Activated CD4-positive, alpha-beta T cell treated with anti-CD3 and anti-CD28 coated beads for 36 hours (primary cell): Measurements from ENCODE around the gene SLC9A9. TPM values are rescaled to one million over a fixed set of nuclear protein-coding genes. Genes with fewer than 3 reads are reported as not detected.

Experiments
- ATAC-seq: fragments of 200-7000 bp; cut with Tn5 transposase; one replicate; pipeline ENCODE4 v1.10.0; 2021; ENCODE audit warnings: mild to moderate bottlenecking, moderate library complexity
- CTCF ChIA-PET: fragments of 350-600 bp; sonication (Branson Sonifier 250); formaldehyde crosslinking; loops from one replicate; lab custom pipeline; 2021; ENCODE audit warnings: antibody characterized with exemption; lab: Charles Lee
- POLR2A ChIA-PET: fragments of 350-600 bp; sonication (Branson Sonifier 250); formaldehyde crosslinking; loops from one replicate; lab custom pipeline; 2021; ENCODE audit warnings: antibody characterized with exemption, inconsistent platforms; lab: Charles Lee
- DNase-seq: peaks from one replicate; pipeline ENCODE4 v3.0.0-alpha.2; 2020
- H3K27ac Mint-ChIP-seq: one replicate; pipeline ENCODE4 v1.8.0; 2021; ENCODE audit warnings: mixed read lengths
- H3K27me3 Mint-ChIP-seq: one replicate; pipeline ENCODE4 v1.8.0; 2021; ENCODE audit warnings: mixed read lengths
- H3K36me3 Mint-ChIP-seq: one replicate; pipeline ENCODE4 v1.8.0; 2021; ENCODE audit warnings: low read depth, mixed read lengths
- H3K4me1 Mint-ChIP-seq: one replicate; pipeline ENCODE4 v1.8.0; 2021; ENCODE audit warnings: mixed read lengths
- H3K4me3 Mint-ChIP-seq: one replicate; pipeline ENCODE4 v1.8.0; 2021; ENCODE audit warnings: mild to moderate bottlenecking, moderate library complexity, mixed read lengths
- H3K9me3 Mint-ChIP-seq: one replicate; pipeline ENCODE4 v1.8.0; 2021; ENCODE audit warnings: low read depth, mixed read lengths
- intact Hi-C, 2 experiments: fragments of 100-400 bp; cut with DNase I in 1 of 2; cut with micrococcal nuclease in 1 of 2; formaldehyde crosslinking; loops; one replicate each; pipeline versions ENCODE4 v1.14.2 to v1.15.1; 2022 to 2024; cut with DNase I, micrococcal nuclease
- total RNA-seq, 2 experiments: library from RNA; stranded (reverse); gene quantifications; one replicate each; pipeline ENCODE4 v1.2.3, GENCODE V29; 2021

SLC9A9 gene
- total RNA-seq, 2 experiments from 2014 or later = 1.4 to 1.6 TPM

DNA sequence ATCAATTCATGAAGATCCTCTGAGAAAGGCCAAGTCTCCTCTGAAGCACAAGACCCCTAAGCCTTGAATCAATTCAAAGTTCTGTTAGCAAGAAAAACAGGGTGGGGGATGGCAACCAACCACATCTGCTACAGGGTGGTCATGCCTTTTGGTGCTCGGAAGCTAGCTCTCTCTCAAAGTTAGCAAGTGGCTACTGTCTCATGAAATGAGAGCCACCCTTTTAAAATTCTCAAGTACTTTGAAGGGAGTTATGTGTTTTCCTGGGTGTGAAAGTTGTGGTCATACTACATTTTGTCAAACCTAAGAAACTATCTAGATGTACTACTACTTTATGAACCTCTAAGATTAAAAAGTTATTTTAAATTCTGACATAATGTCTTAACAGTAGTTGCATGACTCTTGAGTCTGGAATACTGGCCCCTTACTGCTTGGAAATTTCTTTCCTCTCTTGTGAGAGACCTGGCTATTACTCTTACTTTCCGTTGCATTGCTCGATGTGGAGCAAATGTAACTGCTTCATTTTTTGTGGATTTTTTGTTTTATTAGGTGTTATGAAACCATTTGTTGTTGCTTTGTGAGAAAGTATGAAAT is 612.6 kb downstream of the SLC9A9 start:
- Mint-ChIP-seq H3K4me1 (peaks cover 6% of the 10 kb centered on the region), H3K4me3 (no peak overlapping the region), H3K9me3 (peaks cover 3% of the 10 kb centered on the region), H3K36me3 (no peaks in the 10 kb centered on the region), H3K27ac (no peak overlapping the region), H3K27me3 (no peaks in the 10 kb centered on the region)
- DNase-seq (no peak), ATAC-seq (no peak)
- intact Hi-C loops = no loop called here
- CTCF ChIA-PET = interaction anchor here (1.1 kb wide), 1 partner anchor 197 kb away, joined by 3 read pairs; no protein-coding TSS in a partner anchor
- POLR2A ChIA-PET = no interaction called here

DNA sequence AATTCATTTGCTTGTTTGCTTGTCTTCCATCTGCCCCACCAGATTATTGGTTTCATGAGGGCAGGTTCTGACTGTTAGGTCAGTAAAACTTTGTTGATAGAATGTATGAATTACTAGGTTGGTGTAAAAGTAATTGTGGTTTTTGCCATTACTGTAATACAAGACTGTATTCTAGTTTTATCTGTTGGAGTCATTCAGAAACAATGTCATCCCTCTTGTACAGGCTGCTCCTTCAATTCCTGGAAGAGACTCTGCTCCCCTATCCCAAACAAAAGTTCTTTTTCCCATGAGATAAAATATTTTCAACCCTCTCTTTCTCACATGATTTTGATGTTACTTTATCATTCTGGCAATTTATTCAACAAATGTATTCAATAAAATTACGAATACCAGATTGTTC is 613.7 kb downstream of the SLC9A9 start:
- CTCF ChIA-PET = no interaction called here
- DNase-seq (no peak), ATAC-seq (no peak)
- Mint-ChIP-seq H3K4me3 (no peak overlapping the region), H3K36me3 (no peaks in the 10 kb centered on the region), H3K27ac (no peak overlapping the region), H3K27me3 (no peaks in the 10 kb centered on the region), H3K9me3 (peaks cover 3% of the 10 kb centered on the region), H3K4me1 (peaks cover 3% of the 10 kb centered on the region)
- intact Hi-C loops = no loop called here
- POLR2A ChIA-PET = no interaction called here

DNA sequence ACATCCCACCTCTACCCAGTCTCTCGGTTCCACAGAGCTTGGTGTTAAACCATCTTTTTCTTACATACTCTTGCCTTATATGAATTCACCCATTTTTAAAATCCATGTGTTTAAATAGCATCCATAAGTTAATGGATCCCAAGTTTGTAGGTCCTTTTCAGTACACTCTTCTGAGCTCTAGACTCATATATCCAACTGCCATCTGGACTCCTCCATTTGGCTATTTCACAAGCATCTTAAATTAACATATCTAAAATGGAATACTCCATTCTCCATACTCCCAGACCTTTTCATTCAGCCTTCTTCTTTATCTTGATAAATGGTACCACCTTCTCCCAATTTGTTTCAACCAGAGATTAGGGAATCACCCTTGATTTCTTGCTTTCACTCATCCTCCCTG is 615.3 kb downstream of the SLC9A9 start:
- CTCF ChIA-PET = interaction anchor here (0.6 kb wide), 1 partner anchor 85 kb away, joined by 3 read pairs; no protein-coding TSS in a partner anchor
- ATAC-seq = no peak
- H3K36me3 Mint-ChIP-seq = no peaks in the 10 kb centered on the region
- intact Hi-C loops = no loop called here
- H3K27ac Mint-ChIP-seq = no peak overlapping the region
- no peak overlapping the region for H3K4me3 Mint-ChIP-seq
- no peak for DNase-seq
- peaks cover 3% of the 10 kb centered on the region for H3K9me3 Mint-ChIP-seq
- no peaks in the 10 kb centered on the region for H3K27me3 Mint-ChIP-seq
- POLR2A ChIA-PET = no interaction called here
- peaks cover 3% of the 10 kb centered on the region for H3K4me1 Mint-ChIP-seq

DNA sequence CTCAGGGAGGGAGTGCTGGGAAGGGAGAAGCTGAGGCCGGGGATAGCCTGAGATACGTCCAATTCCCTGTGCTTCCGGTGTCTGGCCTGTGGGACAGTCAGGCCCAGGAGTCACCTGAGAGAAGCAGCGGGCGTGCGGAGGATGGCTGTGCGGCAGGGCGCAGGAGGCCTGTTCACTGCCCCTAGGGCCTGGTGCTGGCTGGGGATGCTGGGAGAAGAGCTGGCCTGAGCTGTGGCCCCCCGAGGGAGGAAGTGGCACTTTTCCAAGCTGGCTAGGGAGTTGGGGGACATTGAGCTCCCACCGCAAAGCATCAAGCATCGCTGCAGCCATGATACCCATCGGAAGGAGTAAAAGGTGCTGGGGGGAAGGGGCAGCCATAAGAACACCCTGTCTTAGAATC is 619.9 kb downstream of the SLC9A9 start:
- intact Hi-C loops = no loop called here
- Mint-ChIP-seq H3K4me1 (no peaks in the 10 kb centered on the region), H3K36me3 (no peaks in the 10 kb centered on the region), H3K27me3 (no peaks in the 10 kb centered on the region), H3K4me3 (no peak overlapping the region), H3K27ac (no peak overlapping the region), H3K9me3 (no peaks in the 10 kb centered on the region)
- DNase-seq = no peak
- CTCF ChIA-PET = no interaction called here
- ATAC-seq = no peak
- POLR2A ChIA-PET = no interaction called here

DNA sequence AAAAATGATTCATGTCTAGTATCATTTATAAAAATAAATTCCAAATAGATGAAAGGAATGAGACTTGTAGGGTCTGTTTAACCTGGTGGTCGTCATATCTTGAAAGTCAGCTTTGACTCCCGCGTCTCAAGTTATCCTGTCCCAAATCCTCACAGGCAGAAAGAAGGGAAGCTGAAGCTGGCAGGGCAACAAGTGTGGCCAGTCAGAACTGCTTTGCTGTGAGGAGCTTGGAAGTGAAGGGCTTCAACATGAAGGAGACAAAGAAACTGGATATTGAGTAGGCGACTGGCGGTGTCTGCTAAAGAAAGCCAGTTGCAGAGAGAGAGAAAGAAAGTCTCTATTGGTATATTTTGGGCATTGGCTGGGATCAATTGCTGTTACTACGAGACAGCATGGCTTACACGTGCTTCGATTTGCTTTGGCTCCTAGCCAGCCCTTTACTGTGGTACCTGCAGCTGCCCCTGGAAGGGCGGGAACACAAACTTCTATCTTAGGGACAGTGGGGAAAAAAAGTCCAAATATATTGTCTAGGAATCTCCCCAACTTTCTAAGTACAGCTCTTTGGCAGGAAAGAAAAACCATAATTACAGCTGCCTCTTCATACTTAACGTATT is 621.5 kb downstream of the SLC9A9 start:
- Mint-ChIP-seq H3K4me1 (no peaks in the 10 kb centered on the region), H3K27me3 (no peaks in the 10 kb centered on the region), H3K9me3 (no peaks in the 10 kb centered on the region), H3K4me3 (no peak overlapping the region), H3K36me3 (no peaks in the 10 kb centered on the region), H3K27ac (no peak overlapping the region)
- DNase-seq (no peak), ATAC-seq (no peak)
- intact Hi-C loops = no loop called here
- POLR2A ChIA-PET = no interaction called here
- CTCF ChIA-PET = interaction anchor here (1.0 kb wide), 1 partner anchor 106 kb away, joined by 3 read pairs; no protein-coding TSS in a partner anchor

DNA sequence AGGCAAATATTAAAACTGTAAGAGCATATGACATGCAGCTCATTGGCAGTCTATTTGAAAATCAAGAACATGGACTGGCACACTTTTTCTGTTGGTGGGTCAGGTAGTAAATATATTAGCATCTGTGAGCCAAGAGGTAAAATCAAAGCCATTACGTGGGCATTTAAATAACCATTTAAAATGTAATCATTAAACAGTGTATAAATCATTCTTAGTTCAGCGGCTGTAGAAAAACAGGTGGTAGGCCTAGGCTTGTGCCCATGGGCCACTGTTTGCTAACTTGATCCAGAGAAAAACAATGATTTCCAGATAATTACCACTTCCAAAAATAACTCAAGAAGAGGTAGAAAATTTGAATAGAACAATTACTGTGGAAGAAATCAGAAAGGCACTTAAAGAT is 623.6 kb downstream of the SLC9A9 start:
- CTCF ChIA-PET = interaction anchor here (0.8 kb wide), 1 partner anchor 103 kb away, joined by 3 read pairs; no protein-coding TSS in a partner anchor
- Mint-ChIP-seq H3K36me3 (no peaks in the 10 kb centered on the region), H3K27ac (no peak overlapping the region), H3K27me3 (no peaks in the 10 kb centered on the region), H3K4me3 (no peak overlapping the region), H3K4me1 (no peaks in the 10 kb centered on the region), H3K9me3 (no peaks in the 10 kb centered on the region)
- intact Hi-C loops = loop anchor here in 1 of 2 experiments (5.0 kb wide), 1 partner anchor 102 kb away; no protein-coding TSS in a partner anchor
- ATAC-seq (no peak), DNase-seq (no peak)
- POLR2A ChIA-PET = no interaction called here

DNA sequence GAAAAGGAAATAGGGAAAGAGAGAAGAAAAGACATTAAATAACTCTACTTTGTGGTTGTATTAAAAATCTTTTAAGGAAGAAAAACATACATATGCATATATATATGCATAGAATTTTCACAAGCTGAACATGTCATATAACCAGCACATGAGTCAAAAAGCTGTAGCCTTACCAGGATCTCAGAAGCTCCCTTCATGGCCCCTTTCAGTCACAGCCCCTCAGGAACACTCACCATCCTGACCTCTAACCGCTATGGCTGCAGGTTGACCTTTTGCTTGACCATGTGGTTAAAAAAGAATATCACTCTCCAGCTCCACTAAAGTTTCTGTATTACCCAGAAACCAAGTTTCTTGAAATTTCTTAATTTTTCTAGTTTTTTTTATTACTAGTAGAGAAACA is 625.3 kb downstream of the SLC9A9 start:
- intact Hi-C loops = loop anchor here in 1 of 2 experiments (5.0 kb wide), 1 partner anchor 101 kb away; no protein-coding TSS in a partner anchor
- no peak for DNase-seq
- Mint-ChIP-seq H3K4me3 (no peak overlapping the region), H3K27ac (no peak overlapping the region), H3K4me1 (peaks cover 4% of the 10 kb centered on the region), H3K27me3 (no peaks in the 10 kb centered on the region), H3K36me3 (no peaks in the 10 kb centered on the region), H3K9me3 (no peaks in the 10 kb centered on the region)
- CTCF ChIA-PET = interaction anchor here (0.6 to 1.1 kb wide), 3 partner anchors 10 to 394 kb away, joined by 3 read pairs; no protein-coding TSS in a partner anchor
- ATAC-seq = no peak
- POLR2A ChIA-PET = no interaction called here

DNA sequence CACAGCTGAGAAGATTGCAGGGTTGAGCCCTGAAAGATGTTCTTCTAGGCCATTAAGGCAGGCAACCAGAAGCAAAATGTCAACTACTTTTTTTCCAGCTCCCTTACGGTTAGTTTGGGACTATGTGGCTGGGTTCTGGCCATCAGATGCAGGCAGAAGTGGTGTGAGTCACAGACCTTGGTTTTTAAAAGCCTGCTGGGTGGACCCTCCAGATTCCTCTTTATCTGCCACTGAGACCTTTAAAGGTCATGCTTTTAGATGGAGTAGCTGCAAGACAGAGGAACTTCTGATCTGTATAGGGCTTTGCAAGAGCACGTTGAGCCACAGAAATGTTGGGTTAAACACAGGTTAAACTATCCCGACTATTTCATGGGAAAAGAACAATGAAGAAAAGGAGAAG is 625.8 kb downstream of the SLC9A9 start:
- ATAC-seq (no peak), DNase-seq (no peak)
- Mint-ChIP-seq H3K27me3 (no peaks in the 10 kb centered on the region), H3K36me3 (no peaks in the 10 kb centered on the region), H3K4me1 (peaks cover 7% of the 10 kb centered on the region), H3K9me3 (no peaks in the 10 kb centered on the region), H3K27ac (no peak overlapping the region), H3K4me3 (no peak overlapping the region)
- intact Hi-C loops = loop anchor here in 1 of 2 experiments (5.0 kb wide), 1 partner anchor 100 kb away; no protein-coding TSS in a partner anchor
- POLR2A ChIA-PET = no interaction called here
- CTCF ChIA-PET = interaction anchor here (0.6 to 1.1 kb wide), 2 partner anchors 9 to 394 kb away, joined by 3 read pairs; no protein-coding TSS in a partner anchor

DNA sequence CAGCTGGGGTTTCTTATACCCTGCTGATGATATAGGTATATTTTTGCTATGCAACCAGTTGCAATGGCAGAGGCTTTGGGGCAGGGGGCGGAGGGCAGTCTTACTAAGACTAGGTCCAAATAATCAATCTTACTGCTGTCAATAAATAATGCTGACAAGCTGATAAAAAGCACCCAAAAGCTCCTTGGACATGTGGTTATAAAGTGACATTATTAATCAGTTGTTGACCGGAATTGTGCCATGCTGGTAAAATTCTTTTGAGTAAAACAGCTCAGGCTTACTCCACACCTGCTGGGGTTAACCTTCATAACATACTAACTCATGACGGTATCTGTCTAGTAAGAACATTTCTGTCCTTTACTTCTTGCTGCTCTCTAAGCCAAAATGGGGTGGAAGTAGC is 626.8 kb downstream of the SLC9A9 start:
- Mint-ChIP-seq H3K4me3 (no peak overlapping the region), H3K27me3 (no peaks in the 10 kb centered on the region), H3K4me1 (peaks cover 18% of the 10 kb centered on the region), H3K36me3 (no peaks in the 10 kb centered on the region), H3K9me3 (no peaks in the 10 kb centered on the region), H3K27ac (no peak overlapping the region)
- intact Hi-C loops = loop anchor here in 1 of 2 experiments (5.0 kb wide), 1 partner anchor 99 kb away; no protein-coding TSS in a partner anchor
- POLR2A ChIA-PET = no interaction called here
- ATAC-seq = no peak
- no peak for DNase-seq
- CTCF ChIA-PET = no interaction called here

DNA sequence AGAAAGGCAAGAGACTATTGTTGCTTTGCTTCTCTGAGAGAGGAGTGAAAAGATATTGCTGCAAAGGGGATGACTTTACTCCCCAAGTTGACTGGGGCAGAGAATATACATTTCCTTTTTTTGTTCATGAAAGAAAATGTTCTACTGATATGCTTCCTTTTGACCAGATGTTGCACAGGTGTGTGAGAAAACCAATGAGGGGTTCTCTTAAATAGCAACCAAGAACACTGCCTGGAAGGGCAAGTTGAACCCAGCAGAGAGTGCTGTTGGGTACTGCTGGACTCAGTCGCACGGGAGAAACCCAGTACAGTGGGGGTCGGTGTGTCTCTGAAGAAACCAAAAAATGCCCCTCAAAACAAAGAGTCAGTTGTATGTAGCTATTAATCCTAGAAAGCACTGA is 627.5 kb downstream of the SLC9A9 start:
- peaks cover 20% of the 10 kb centered on the region for H3K4me1 Mint-ChIP-seq
- ATAC-seq (no peak), DNase-seq (no peak)
- intact Hi-C loops = loop anchor here in 1 of 2 experiments (5.0 kb wide), 1 partner anchor 98 kb away; no protein-coding TSS in a partner anchor
- H3K27ac Mint-ChIP-seq = no peak overlapping the region
- POLR2A ChIA-PET = no interaction called here
- H3K27me3 Mint-ChIP-seq = no peaks in the 10 kb centered on the region
- no peaks in the 10 kb centered on the region for H3K36me3 Mint-ChIP-seq
- CTCF ChIA-PET = no interaction called here
- H3K9me3 Mint-ChIP-seq = no peaks in the 10 kb centered on the region
- no peak overlapping the region for H3K4me3 Mint-ChIP-seq

DNA sequence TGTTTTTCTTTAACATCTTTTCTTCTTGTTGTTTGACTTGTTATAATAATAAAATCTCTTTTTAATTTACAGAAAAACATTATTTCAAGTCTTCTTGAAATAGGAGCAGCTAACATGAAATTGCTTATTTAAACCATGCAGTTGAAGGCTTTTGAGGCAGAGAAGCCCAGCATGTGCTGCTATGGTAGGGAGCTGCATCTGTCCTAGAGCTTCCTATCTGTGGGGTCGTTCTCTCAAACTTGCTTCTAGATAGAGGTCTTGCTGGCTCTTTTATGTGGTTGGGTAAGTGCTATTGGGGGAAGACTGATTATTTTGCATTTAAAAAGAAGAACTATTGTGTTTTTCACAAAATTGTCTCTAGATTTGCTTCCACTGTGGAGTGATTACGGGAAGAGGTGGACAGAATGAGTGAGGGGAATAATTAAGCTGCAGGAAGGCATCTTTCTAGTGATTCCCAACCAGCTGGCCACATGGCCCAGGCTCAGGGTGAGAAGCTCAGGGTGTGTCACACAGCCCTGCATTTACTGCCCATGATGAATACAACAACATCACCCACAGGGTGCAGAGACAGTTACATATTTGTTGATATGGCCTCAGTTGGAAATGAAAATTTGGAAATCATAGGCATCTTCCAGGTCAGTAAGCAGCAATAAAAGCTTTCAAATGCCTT is 630.0 kb downstream of the SLC9A9 start:
- intact Hi-C loops = no loop called here
- POLR2A ChIA-PET = interaction anchor here (0.6 kb wide), 1 partner anchor 214 kb away, joined by 4 read pairs; no protein-coding TSS in a partner anchor
- DNase-seq (no peak), ATAC-seq (no peak)
- CTCF ChIA-PET = no interaction called here
- no peaks in the 10 kb centered on the region for H3K27me3 Mint-ChIP-seq
- H3K4me1 Mint-ChIP-seq = peaks cover 20% of the 10 kb centered on the region
- no peak overlapping the region for H3K27ac Mint-ChIP-seq
- no peaks in the 10 kb centered on the region for H3K36me3 Mint-ChIP-seq
- no peaks in the 10 kb centered on the region for H3K9me3 Mint-ChIP-seq
- H3K4me3 Mint-ChIP-seq = no peak overlapping the region
